ENCODE data around the gene MAP2K2. TPM values are rescaled to one million over a fixed set of nuclear protein-coding genes. Genes with fewer than 3 reads are reported as not detected.
A peak's percentile ranks its signal among the peaks of the same experiment; 100 is the strongest.

MAP2K2 gene
- total RNA-seq, 1 experiment from 2014 or later, result 177 TPM

- no peak for TF ChIP-seq AFF4 (CRISPR knock-in tag; IDR thresholded peaks at IDR 0.05; ENCODE audit: borderline replicate concordance)
Observed at GRCh38 chr19:4124638-4125037, 716 bp upstream of the MAP2K2 start (continued).

GRCh38 chr19:4122480-4122879, 1.4 kb downstream of the MAP2K2 start:
- peak overlapping the region; percentile 57; the same call in 1 of the 2 replicates for H3K27ac Mint-ChIP-seq
- no peak for DNase-seq (ENCODE audit: low spot score)
- ChIA-PET POLR2A (no interaction called here), CTCF (no interaction called here)
- H3K36me3 Mint-ChIP-seq, result peaks cover 7% of the 10 kb centered on the region
- 0 out of 2 replicates have a peak, but pooled peaks cover 2% of the 10 kb centered on the region for H3K27me3 Mint-ChIP-seq (ENCODE audit: low read depth)
- TF ChIP-seq, protein P1, sequence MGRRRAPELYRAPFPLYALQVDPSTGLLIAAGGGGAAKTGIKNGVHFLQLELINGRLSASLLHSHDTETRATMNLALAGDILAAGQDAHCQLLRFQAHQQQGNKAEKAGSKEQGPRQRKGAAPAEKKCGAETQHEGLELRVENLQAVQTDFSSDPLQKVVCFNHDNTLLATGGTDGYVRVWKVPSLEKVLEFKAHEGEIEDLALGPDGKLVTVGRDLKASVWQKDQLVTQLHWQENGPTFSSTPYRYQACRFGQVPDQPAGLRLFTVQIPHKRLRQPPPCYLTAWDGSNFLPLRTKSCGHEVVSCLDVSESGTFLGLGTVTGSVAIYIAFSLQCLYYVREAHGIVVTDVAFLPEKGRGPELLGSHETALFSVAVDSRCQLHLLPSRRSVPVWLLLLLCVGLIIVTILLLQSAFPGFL (CRISPR knock-in tag; IDR thresholded peaks at IDR 0.05; ENCODE audit: borderline replicate concordance), result no peak
- TF ChIP-seq, protein P2, sequence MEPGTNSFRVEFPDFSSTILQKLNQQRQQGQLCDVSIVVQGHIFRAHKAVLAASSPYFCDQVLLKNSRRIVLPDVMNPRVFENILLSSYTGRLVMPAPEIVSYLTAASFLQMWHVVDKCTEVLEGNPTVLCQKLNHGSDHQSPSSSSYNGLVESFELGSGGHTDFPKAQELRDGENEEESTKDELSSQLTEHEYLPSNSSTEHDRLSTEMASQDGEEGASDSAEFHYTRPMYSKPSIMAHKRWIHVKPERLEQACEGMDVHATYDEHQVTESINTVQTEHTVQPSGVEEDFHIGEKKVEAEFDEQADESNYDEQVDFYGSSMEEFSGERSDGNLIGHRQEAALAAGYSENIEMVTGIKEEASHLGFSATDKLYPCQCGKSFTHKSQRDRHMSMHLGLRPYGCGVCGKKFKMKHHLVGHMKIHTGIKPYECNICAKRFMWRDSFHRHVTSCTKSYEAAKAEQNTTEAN (CRISPR knock-in tag; IDR thresholded peaks at IDR 0.05), result no peak
- TF ChIP-seq NFE2L1 (CRISPR knock-in tag; IDR thresholded peaks at IDR 0.05), result no peak
- TF ChIP-seq JAZF1 (CRISPR knock-in tag; IDR thresholded peaks at IDR 0.05), result no peak
- TF ChIP-seq, protein P3, sequence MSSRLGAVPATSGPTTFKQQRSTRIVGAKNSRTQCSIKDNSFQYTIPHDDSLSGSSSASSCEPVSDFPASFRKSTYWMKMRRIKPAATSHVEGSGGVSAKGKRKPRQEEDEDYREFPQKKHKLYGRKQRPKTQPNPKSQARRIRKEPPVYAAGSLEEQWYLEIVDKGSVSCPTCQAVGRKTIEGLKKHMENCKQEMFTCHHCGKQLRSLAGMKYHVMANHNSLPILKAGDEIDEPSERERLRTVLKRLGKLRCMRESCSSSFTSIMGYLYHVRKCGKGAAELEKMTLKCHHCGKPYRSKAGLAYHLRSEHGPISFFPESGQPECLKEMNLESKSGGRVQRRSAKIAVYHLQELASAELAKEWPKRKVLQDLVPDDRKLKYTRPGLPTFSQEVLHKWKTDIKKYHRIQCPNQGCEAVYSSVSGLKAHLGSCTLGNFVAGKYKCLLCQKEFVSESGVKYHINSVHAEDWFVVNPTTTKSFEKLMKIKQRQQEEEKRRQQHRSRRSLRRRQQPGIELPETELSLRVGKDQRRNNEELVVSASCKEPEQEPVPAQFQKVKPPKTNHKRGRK (CRISPR knock-in tag; IDR thresholded peaks at IDR 0.05; ENCODE audit: borderline replicate concordance), result no peak
- no peak for TF ChIP-seq HMGA2 (CRISPR knock-in tag; IDR thresholded peaks at IDR 0.05)
- TF ChIP-seq ZNF232 (CRISPR knock-in tag; IDR thresholded peaks at IDR 0.05), result no peak
- no peak for TF ChIP-seq SOX15 (CRISPR knock-in tag; IDR thresholded peaks at IDR 0.05)
- TF ChIP-seq, protein P4, sequence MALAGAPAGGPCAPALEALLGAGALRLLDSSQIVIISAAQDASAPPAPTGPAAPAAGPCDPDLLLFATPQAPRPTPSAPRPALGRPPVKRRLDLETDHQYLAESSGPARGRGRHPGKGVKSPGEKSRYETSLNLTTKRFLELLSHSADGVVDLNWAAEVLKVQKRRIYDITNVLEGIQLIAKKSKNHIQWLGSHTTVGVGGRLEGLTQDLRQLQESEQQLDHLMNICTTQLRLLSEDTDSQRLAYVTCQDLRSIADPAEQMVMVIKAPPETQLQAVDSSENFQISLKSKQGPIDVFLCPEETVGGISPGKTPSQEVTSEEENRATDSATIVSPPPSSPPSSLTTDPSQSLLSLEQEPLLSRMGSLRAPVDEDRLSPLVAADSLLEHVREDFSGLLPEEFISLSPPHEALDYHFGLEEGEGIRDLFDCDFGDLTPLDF (CRISPR knock-in tag; IDR thresholded peaks at IDR 0.05), result no peak
- TF ChIP-seq ZNF138 (CRISPR knock-in tag; conservative IDR thresholded peaks at IDR 0.05), result no peak
- TF ChIP-seq SMAD4 (CRISPR knock-in tag; IDR thresholded peaks at IDR 0.05), result no peak
- TF ChIP-seq NFYB (CRISPR knock-in tag; conservative IDR thresholded peaks at IDR 0.05; ENCODE audit: low read depth), result no peak
- no peak for TF ChIP-seq ZNF219 (CRISPR knock-in tag; IDR thresholded peaks at IDR 0.05; ENCODE audit: borderline replicate concordance)
- TF ChIP-seq, protein P5, sequence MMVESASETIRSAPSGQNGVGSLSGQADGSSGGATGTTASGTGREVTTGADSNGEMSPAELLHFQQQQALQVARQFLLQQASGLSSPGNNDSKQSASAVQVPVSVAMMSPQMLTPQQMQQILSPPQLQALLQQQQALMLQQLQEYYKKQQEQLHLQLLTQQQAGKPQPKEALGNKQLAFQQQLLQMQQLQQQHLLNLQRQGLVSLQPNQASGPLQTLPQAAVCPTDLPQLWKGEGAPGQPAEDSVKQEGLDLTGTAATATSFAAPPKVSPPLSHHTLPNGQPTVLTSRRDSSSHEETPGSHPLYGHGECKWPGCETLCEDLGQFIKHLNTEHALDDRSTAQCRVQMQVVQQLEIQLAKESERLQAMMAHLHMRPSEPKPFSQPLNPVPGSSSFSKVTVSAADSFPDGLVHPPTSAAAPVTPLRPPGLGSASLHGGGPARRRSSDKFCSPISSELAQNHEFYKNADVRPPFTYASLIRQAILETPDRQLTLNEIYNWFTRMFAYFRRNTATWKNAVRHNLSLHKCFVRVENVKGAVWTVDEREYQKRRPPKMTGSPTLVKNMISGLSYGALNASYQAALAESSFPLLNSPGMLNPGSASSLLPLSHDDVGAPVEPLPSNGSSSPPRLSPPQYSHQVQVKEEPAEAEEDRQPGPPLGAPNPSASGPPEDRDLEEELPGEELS (CRISPR knock-in tag; IDR thresholded peaks at IDR 0.05), result no peak
- H3K4me1 Mint-ChIP-seq, result peaks cover 11% of the 10 kb centered on the region
- no peak for ATAC-seq
- H3K4me3 Mint-ChIP-seq, result peak overlapping the region; percentile 94
- no peaks in the 10 kb centered on the region for H3K9me3 Mint-ChIP-seq
